IPS DF 4.7 (cell line): ENCODE data around the gene UBE2L3.
"Not testable (repeated sequence)": the region's sequence is repeated elsewhere in the genome, so short reads cannot be mapped to it uniquely, and the experiment has no call there.

Experiments
- DNase-seq: peaks from one replicate; pipeline ENCODE4 v3.0.0-alpha.2; 2013; ENCODE audit warnings: low spot score; ENCODE audit errors: extremely low read depth

UBE2L3 gene

DNA sequence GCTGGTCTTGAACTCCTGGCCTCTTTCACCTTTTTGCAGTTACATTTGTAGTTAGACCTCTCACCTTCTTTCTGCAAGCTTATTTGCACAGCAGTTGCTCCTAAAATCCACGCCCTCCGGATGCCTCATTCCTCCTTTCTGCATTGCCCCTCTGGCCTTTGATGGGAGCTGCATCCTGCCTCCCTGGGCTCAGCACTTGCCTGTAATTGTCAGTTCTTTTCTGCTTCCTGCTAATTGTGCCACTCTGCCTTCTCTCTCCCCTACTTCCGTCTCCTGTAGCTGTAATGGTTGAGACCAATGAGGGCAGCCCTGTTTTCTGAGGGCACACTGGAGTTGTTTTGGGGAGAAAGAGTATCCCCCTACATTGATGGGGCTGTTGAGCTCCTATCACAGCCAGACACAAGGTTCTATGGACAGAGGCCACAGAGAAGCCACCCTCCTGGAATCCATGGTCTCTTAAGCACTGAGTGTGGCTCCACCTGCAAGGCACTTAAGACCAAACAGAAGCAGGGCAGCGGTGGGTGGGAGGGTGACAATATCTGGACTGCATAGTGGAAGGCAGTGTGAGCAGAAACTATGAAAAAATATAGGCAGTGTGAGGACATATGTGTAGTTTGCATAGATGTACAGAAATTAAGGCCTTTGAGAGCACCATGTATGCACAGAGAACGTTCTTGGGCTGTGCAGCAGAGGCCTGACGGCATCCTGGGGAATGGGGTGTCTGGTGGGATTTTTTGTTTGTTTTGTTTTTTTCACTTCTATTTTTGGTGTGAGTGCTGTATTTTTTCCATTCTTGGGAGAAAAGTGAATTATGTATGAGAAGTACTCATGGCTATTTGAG lies 31.8 kb downstream of the UBE2L3 start:
- no peak for DNase-seq

DNA sequence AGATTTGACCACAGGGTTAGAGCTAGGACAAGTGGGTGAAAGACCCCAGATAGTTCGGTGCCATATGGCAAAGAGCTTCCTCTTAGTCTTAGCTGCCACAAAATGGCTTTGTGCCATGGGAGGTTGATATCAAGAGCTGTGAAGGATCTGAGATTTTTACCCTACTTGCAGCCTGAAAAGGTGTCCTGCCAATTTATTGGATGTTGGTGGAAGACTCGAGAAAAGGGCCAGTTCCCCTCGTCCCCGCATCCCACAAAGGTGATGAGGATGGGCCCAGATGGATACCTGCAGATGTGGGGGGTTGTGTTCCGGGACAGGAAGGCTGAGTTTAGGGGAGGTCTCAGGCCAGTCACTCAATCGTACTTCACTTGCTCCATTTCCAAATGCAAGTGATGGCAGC lies 35.1 kb downstream of the UBE2L3 start:
- no peak for DNase-seq

DNA sequence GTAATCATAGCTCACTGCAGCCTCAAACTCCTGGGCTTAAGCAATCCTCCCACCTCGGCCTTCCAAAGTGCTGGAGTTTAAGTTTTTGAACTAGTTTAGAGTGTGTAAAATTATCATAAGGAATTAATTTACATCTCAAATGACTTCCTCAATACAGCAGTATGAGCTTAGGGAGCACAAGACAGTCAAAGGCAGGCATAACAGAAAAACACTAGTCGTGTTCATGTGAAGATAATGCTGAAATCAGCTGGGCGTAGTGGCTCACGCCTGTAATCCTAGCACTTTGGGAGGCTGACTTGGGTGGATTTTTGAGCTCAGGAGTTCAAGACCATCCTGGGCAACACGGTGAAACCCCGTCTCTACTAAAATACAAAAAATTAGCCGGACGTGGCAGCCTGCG lies 36.5 kb downstream of the UBE2L3 start:
- no peak for DNase-seq

DNA sequence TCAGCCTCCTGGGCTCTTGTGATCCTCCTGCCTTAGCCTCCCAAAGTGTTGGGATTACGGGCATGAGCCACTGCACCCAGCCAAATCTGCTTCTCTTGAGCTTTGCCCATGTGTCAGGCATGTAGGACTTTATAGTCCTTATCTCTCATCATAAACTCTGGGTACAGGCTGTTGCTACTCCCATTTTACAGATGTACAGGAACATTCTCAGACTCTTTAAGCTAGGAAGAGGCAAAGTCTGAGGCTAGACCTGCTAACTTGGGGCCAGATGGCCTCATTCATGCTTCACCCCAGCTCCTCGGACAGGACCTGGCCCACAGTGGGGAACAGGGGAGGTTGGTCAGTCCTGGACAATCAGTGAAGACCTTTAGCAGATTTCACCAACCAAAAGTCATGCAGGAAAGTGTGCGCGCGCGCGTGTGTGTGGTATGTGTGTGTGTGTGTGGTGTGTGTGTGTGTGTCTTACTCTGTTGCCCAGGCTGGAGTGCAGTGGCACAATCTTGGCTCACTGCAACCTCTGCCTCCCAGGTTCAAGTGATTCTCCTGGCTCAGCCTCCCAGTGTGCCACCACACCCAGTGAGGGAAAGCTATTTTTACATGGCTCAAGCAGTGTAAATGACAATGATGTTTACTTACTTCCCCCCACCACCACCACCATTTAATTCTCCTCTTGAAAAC lies 38.5 kb downstream of the UBE2L3 start:
- no peak for DNase-seq

DNA sequence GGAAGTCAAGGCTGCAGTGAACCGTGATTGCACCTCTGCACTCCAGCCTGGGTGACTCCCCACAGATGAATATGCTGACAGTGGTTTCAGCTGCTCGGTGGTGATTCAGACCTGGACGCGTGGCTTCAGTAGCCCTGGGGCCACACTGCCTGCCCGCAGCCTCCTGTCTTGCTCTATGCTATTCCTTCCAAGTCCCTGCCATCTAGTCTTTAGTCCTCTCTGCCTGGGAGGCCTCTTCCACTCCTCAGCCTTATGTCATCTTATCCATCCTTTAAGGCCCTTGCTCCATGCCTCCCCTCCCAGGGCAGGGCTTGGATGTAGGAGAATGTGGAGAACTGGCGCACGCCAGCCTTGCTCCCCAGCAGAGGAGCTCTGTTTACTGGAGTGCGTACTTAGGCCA lies 39.3 kb downstream of the UBE2L3 start:
- DNase-seq: no peak

DNA sequence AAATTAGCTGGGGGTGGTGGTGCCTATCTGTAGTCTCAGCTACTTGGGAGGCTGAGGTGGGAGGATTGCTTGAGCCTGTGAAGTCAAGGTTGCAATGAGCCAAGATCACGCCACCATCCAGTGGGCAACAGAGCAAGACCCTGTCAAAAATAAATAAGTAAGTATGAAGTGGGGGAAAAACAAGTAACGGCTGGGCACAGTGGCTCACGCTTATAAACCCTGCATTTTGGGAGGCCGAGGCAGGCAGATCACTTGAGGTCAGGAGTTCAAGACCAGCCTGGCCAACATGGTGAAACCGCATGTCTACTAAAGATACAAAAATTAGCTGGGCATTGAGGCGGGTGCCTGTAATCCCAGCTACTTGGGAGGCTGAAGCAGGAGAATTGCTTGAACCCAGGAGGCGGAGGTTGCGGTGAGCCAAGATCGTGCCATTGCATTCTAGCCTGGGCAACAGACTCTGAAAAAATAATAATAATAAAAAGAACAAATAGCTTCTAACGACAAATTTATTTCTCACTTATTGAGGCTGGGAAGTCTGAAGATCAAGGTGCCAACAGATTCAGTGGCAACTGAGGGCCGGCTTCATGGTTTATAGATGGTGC lies 42.1 kb downstream of the UBE2L3 start:
- not testable (repeated sequence) for DNase-seq

DNA sequence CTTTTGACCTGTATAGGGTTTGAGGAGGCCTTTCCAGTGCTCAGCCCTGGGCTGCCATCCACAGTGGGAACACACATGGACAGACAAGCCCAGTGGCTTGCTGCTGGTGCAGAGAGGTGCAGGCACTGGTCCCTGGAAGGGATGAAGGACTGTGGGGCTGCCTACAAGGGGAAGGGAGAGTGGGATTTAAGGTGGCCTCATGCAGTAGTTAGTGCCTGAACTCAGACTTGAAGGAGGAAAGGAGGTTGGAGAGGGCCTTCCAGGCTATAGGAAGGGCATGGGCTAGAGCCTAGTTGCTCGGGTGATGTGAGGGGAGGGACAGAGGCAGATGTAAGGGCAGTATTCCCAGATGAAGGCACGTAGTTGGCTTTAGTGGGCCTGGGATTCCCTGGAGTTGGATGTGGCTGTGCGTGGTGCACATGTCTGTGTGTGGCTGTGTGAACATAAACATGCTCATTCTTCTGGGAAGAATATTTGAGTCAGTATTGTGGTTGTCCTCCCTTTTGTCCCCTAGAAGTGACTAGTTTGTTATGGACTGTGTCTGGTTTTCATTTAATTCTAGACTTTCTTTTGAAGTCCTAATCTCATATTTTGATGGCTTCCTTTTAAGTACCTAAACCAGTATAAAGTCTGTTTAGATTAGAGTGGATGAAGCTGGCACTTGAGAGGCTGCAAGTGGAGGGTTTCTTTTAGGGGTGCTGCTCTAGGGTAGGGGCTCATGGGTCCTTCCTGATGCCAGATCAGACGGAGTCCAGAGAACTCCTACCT lies 43.9 kb downstream of the UBE2L3 start:
- DNase-seq: no peak

DNA sequence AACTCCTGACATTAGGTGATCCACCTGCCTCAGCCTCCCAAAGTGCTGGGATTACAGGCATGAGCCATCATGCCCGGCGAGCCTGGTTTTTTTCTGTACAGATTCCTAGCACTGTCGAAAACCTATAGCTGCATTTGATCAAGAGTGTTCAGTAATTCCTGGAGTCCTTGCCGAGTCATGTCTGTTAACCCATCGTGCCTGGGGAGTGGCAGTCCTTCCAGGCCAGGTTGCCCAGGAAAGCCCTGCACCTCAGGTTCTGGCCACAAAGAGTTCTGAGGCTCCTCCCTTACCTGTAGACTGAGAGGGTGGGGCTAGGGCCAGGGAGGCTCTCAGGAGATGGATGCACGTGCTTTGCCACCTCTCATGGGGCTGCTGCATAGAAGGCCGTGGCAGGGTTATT lies 45.3 kb downstream of the UBE2L3 start:
- no peak for DNase-seq

DNA sequence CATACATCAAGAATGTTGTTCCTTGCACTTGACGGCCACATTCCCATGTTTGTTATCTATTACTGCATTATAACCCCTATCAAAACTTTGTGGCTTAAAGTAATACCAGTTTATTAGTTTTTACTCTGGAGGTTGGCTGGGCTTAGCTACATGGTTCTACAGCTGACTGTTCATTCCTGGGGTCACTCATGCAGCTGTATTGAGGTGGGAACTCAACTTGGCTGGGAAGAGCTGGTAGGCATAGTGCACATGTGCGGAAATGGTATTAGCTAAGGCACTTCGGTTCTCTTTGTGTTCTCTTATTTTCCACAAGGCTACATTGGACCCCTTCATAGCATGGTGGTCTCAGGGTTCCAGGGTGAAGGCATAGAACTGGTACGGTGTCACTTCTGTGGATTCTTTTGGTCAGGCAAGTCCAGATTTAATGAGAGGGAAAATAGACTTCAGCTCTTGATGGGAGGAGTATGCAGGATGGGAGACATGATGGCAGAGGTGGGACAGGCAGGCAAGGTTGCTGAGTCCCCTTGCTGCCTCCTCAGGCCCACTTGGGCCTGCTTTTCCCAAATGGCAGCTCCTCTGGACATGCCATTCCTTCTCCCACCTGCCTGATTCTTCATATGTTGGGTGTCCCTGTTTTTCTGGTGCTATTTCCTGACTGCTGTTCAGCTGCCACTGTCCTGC lies 46.2 kb downstream of the UBE2L3 start:
- no peak for DNase-seq

DNA sequence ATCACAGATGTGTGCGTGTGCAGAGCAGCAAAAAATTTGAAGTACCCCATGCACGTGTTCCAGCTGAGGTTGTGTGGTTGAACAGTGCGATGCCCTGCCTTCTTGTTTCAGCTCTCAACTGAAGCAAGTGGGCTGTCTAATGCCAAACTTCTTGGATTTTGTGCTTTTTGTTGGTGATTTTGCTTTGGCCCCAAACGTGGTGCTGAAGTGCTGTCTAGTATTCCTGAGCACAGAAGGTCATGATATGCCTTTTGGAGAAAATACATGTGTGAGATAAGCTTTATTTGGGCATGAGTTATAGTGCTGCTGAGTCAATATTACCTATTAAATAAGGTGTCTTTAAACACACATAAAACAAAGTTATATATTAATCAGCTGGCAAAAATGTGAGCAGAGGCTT lies 48.2 kb downstream of the UBE2L3 start:
- DNase-seq: no peak

DNA sequence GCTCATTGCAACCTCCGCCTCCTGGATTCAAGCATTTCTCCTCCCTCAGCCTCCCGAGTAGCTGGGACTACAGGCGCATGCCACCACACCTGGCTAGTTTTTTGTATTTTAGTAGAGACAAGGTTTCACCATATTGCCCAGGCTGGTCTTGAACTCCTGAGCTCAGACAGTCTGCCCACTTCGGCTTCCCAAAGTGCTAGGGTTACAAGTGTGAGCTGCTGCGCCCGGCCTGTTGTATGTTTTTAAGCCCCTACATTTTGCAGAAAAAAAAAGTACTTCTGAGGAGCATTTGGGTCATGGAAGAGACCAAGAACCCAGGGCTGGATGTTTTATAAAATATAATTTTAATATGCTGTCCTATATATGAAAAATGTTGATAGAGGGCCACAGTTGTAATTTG lies 49.8 kb downstream of the UBE2L3 start:
- not testable (repeated sequence) for DNase-seq

DNA sequence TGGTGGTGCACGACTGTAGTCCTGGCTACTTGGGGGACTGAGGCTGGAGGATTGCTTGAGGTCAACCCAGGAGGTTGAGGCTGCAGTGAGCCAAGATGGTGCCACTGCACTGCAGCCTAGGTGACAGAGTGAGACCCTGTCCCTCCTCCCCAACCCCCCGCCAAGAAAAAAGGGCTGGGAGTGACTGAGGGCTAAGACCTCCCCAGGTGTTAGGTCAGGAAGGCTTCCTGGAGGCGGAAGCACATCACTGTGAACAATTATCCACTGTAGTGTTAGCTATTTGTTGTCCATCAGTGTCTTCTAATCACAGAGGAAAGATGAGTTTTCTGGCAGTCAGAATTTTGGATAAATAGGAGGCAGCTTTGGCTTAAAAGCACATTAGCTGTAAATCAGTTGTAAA lies 53.5 kb downstream of the UBE2L3 start:
- no peak for DNase-seq

DNA sequence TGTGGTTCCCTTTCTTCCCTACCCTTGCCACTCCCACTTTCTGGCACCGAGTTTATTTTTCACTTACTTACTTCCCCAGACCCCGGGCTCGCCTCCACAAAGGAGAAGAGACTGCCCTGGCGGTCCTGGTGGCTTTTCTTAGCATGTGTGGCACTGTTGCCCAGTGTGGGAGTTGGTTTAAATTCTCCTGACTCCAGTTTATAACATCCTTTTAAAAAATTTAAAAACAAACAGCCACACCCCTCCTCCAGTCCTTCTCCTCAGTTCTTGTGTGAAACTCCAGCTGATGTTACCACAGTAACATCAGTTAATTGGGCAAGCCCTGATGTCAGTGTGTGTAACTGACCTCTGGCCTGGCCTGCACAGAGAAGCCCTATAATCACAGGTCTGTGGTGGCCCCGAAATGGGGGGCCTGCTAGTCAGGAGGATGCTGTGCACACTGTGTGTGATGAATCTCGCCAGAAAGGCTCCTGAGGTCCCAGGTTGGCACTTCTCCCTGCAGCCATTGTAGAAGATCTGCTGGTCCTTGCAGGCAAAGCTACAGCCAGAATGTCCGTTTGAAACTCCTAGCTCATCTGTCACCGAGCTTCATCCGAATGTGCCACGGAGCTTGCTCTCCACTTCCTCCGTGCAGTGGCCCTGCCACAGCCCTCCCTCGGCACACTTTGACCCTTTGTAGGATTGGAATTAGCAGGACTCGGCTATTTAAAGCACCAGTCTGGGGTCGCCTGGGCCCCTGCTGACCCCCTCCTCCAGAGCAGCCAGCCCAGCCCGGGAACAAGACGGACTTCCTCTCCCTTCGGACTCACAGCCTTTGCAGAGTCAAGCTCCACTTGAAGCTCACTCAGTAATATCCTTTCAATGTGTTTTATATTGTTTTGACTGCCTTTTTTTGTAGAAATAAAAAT lies 54.8 kb downstream of the UBE2L3 start:
- DNase-seq: no peak

DNA sequence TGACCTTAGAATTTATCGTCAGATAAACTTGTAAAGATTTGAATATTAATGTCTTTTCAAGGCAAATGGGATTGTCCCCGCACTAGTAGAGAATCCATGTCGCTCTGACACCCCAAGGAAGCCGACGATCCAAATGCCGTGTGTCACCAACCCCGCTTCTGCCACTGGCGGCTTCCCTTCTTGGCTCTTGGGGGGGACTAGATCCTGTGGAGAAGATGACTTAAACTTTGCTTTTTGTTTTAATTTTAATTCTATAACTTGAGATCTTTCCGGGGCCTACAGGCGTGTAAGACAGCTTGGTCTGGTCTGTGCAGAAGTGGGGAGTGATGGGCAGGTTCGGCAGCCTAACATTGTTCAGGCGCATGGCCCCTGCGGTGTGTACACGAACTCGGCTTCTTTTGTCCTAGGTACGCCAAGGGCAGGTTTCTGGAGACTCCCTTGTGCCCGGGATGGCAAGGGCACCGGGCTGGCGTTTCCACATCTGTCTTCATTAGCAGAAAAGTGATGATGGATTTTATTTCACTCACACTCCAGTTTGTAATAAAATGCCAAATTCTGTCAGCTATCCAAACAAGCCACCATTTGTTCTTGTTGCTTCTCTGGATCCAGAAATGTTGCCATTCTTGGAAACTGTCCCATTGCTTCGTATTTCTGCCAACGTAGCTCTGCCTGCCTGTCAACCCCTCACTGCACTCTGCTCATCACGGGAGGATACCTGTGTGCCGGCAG lies 55.6 kb downstream of the UBE2L3 start:
- DNase-seq: no peak

DNA sequence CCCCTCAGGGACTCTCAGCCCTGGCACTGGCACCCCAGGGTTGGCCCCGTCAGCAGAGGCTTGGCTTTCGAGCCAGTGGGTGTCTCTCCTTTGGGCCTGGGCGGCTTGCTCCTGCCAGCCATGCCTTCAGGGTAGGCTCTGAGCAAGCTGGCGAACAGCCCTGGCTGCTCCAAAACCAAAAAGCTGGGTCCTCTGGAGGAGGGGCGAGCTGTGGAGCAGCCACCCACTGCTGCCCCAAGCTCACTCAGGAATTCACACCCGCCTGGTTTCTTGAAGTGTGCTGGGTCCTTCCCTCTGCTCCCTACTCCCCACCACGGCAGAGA lies 56.1 kb downstream of the UBE2L3 start:
- DNase-seq: no peak

DNA sequence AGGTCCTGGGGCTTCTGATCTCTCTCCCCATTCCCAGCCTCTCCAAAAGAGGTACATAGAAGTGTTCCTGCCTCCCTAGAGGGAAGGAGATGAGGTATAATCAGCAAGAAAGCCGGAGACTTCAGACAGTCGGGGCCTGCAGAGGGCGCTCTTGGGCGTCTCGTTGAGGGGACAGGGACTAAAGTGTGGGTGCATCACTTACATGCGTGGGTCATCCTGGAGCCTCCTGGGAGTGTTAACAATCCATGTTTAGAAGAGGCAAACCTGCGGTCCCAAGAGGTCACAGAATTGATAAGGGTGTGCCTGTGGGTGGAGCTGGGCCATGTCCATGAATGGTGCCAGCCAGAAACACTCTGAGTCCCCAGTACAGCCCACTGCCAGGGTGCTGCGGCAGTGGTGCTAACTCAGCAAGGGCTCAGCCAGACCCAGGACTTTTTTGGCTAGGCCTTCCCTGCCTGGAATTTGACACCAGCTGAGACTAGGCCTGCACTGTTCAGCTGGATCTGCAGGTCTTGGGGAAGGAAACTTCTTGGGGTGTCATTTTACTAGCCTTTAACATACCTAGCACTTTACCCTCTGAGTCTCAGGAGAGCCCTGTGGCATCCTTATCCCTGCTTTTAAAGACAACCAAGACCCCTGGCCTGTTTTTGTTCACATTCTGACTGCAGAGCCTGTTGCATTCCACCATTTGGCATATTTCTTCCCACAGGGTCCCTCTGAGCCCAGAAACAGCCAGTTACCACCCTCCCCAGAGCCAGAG lies 56.8 kb downstream of the UBE2L3 start:
- no peak for DNase-seq

DNA sequence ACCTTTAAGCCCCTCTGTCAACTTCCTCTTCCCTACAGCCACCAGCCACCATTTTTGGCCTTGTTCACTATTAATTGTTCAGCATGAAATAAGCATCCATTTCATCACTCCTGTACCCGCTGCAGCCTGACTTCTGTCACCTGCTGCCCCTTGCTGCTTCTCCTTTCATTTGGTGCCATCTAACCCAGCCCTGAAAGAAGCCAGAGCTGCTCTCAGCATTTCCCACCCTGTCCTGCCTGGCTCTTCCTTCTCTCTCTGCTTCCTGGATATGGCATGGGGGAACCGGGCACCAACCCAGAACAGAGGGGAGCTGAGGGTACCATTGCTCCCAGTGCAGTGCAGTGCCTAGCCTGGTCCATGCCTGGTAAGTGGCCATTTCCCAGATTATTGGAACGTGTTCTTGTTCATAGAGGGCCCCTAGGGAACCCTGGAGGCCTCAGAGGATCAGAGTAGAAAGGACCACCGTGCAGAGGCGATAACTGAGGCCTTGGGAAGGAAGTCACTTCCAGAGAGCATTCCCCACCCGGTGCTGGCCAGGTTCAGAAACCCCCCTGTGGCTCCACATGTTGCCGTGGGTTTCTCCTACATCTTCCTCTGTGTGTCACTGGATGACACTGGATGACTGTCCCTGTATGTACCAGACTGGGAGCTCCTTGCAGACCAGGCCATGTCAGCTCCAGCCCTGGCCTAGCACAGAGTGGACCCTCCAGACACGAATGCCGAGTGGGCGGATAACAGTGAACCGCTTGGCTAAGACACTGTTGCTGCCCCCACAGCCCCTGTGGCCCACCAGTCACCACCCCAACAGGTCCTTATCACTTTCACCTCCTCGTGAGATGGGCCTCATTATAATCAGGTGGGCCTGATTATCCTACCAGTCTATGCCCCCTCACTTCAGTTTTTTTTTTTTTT lies 57.6 kb downstream of the UBE2L3 start:
- DNase-seq: no peak
